ENCODE data around the gene MAD2L2.

DNA sequence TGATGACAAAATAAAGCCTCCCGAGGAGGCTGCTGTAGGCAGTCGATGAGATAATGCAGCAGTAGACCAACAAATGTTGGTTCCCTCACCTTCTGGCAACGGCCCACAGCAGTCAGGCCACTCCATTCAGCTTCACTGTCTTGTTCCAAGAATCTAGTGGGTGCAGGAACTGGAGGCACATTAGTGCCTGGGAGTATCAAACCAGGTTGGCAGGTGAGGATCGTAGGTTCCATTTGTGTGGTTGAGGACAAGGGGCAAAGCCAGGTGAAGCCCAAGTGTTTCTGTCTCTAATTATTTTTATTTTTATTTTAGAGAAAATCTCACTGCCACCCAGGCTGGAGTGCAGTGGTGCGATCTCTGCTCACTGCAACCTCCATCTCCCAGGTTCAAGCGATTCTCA, 40.0 kb downstream of the MAD2L2 start:
- TF ChIP-seq, protein P1, sequence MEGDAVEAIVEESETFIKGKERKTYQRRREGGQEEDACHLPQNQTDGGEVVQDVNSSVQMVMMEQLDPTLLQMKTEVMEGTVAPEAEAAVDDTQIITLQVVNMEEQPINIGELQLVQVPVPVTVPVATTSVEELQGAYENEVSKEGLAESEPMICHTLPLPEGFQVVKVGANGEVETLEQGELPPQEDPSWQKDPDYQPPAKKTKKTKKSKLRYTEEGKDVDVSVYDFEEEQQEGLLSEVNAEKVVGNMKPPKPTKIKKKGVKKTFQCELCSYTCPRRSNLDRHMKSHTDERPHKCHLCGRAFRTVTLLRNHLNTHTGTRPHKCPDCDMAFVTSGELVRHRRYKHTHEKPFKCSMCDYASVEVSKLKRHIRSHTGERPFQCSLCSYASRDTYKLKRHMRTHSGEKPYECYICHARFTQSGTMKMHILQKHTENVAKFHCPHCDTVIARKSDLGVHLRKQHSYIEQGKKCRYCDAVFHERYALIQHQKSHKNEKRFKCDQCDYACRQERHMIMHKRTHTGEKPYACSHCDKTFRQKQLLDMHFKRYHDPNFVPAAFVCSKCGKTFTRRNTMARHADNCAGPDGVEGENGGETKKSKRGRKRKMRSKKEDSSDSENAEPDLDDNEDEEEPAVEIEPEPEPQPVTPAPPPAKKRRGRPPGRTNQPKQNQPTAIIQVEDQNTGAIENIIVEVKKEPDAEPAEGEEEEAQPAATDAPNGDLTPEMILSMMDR (conservative IDR thresholded peaks at IDR 0.05 in 1 of 2, IDR thresholded peaks at IDR 0.05 in 1 of 2; ENCODE audit: extremely low read depth in 1 of 2, insufficient read depth in 1 of 2, low read depth in 1 of 2, low read length in 2 of 2): no peak
- TF ChIP-seq EZH2 (IDR thresholded peaks at IDR 0.05; ENCODE audit: borderline replicate concordance, low read length): no peak

Data from mammary epithelial cell (primary cell).